ENCODE results near the gene LRRFIP2. TPM values are rescaled to one million over a fixed set of nuclear protein-coding genes. Genes with fewer than 3 reads are reported as not detected.

Gene LRRFIP2
- total and polyA plus RNA-seq, 2 of the 8 experiments (the other 6 are each of a cell fraction or from before 2014, with no cell fraction given), result 8.8 to 25.6 TPM

DNA sequence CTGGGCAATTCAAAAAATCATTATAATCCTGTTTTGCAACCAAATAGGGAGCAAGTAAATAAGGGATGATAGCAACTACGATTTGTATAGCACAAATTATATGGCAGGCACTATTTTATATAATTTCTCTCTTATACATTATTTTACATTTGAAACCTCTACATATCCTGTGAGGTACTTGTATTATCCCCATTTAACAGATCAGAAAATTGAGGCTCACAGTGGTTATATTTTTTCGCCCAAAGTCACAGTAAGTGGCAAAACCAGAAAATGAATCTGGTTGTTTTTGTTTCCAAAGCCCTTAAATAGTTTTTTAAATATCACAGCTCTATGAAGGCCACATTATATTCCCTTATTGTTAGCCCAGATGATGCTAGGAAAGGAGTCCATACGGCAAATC lies 106.8 kb downstream of the LRRFIP2 start:
- no peak overlapping the region for H3K4me2 ChIP-seq (ENCODE audit: insufficient read depth in 1 of 2, low read depth in 2 of 2, low read length in 2 of 2)
- H3K36me3 ChIP-seq (ENCODE audit: control insufficient read depth in 2 of 4, insufficient read depth in 4 of 4, low read length in 3 of 4), result peaks cover 0 to 7% (median 2%) of the 10 kb centered on the region in 4 experiments; a peak in 2 of 8 replicates
- H2BK12ac ChIP-seq (ENCODE audit: low read depth, low read length), result no peak overlapping the region
- DNase-seq (ENCODE audit: low read depth in 1 of 2, low spot score in 2 of 2), result no peak
- ChIA-PET CTCF (ENCODE audit: partially characterized antibody) (interaction anchor here (0.6 kb wide), 1 partner anchor 37 kb away, joined by 4 read pairs; no protein-coding TSS in a partner anchor), POLR2A (ENCODE audit: partially characterized antibody) (no interaction called here)
- no peak overlapping the region for H2BK5ac ChIP-seq (ENCODE audit: low read depth, low read length)
- H4K91ac ChIP-seq (replicated peaks; ENCODE audit: insufficient read length, low read length), result no peak overlapping the region
- H2BK120ac ChIP-seq (replicated peaks; ENCODE audit: low read depth, low read length), result no peak overlapping the region
- no peaks in the 10 kb centered on the region for H3K27me3 ChIP-seq (replicated peaks in 1 of 4; ENCODE audit: control insufficient read depth in 3 of 4, extremely low read depth in 1 of 4, insufficient read depth in 3 of 4, low read length in 3 of 4)
- no peaks in the 10 kb centered on the region for H3K79me1 ChIP-seq (ENCODE audit: low read depth, low read length)
- H3K23me2 ChIP-seq (ENCODE audit: low read depth, low read length), result no peaks in the 10 kb centered on the region
- H2AFZ ChIP-seq (ENCODE audit: low read length), result no peak overlapping the region
- H3K56ac ChIP-seq (replicated peaks; ENCODE audit: insufficient read length, low read depth, low read length), result no peak overlapping the region
- H2BK20ac ChIP-seq (ENCODE audit: low read length), result no peak overlapping the region
- H2AK5ac ChIP-seq (ENCODE audit: low read depth, low read length), result no peak overlapping the region
- no peaks in the 10 kb centered on the region for H3K4me1 ChIP-seq (replicated peaks in 1 of 4; ENCODE audit: control insufficient read depth in 3 of 4, insufficient read depth in 4 of 4, low read length in 3 of 4)
- FAIRE-seq, result no peak
- no peak overlapping the region for H3K27ac ChIP-seq (ENCODE audit: low read depth, low read length)
- no peak overlapping the region for H4K5ac ChIP-seq (ENCODE audit: insufficient read length, low read depth, low read length)
- H4K8ac ChIP-seq (ENCODE audit: extremely low read depth, insufficient read depth, low read length), result no peak overlapping the region
- H3K9me3 ChIP-seq (ENCODE audit: insufficient read depth in 2 of 2, low read depth in 1 of 2, low read length in 1 of 2), result no peaks in the 10 kb centered on the region
- no peak overlapping the region for H3K18ac ChIP-seq (ENCODE audit: extremely low read depth, low read length)
- no peak overlapping the region for H3K14ac ChIP-seq (ENCODE audit: insufficient read length)
- H3K9ac ChIP-seq (replicated peaks in 1 of 4; ENCODE audit: extremely low read depth in 1 of 4, low read depth in 3 of 4, low read length in 3 of 4), result no peak overlapping the region
- H3K4me3 ChIP-seq (ENCODE audit: extremely low read depth in 1 of 4, insufficient read depth in 2 of 4, low read depth in 3 of 4, low read length in 4 of 4), result no peak overlapping the region
- no peaks in the 10 kb centered on the region for H4K20me1 ChIP-seq (replicated peaks in 1 of 2; ENCODE audit: control insufficient read depth in 1 of 2, insufficient read depth in 2 of 2, low read length in 2 of 2)
- H3K4ac ChIP-seq (replicated peaks; ENCODE audit: insufficient read length, low read depth, low read length), result no peak overlapping the region
- H2BK15ac ChIP-seq (ENCODE audit: low read length), result no peak overlapping the region
- no peaks in the 10 kb centered on the region for H3K79me2 ChIP-seq (ENCODE audit: control insufficient read depth in 1 of 2, insufficient read depth in 2 of 2, low read length in 2 of 2)
- no peak overlapping the region for H3K23ac ChIP-seq (ENCODE audit: insufficient read length)
- WGBS, 2 experiments (ENCODE audit: extremely low coverage in 1 of 2, insufficient coverage in 1 of 2, insufficient read length in 1 of 2, insufficient replicate concordance in 2 of 2, low coverage in 1 of 2, low lambda C conversion rate in 2 of 2, missing lambda C conversion rate in 1 of 2), result 84% methylated on average over 3 of the region's 3 CpGs; no CpG with 5 or more reads in 1 of the 2 experiments
- no peak for TF ChIP-seq TAF1 (IDR thresholded peaks at IDR 0.05; ENCODE audit: low read depth, low read length)
- TF ChIP-seq FOSL1 (IDR thresholded peaks at IDR 0.05; ENCODE audit: insufficient read depth, low read depth, low read length), result no peak
- no peak for TF ChIP-seq JUN (IDR thresholded peaks at IDR 0.05; ENCODE audit: low read depth, low read length)
- TF ChIP-seq SP2 (IDR thresholded peaks at IDR 0.05; ENCODE audit: low read length), result no peak
- TF ChIP-seq NRF1 (IDR thresholded peaks at IDR 0.05; ENCODE audit: low read depth, low read length), result no peak
- TF ChIP-seq EP300 (IDR thresholded peaks at IDR 0.05; ENCODE audit: borderline replicate concordance in 1 of 2, low read depth in 2 of 2, low read length in 2 of 2), result no peak
- no peak for TF ChIP-seq POLR2AphosphoS5 (IDR thresholded peaks at IDR 0.05; ENCODE audit: low read depth, low read length)
- TF ChIP-seq BACH1 (IDR thresholded peaks at IDR 0.05; ENCODE audit: low read length), result no peak
- TF ChIP-seq TEAD4 (IDR thresholded peaks at IDR 0.05; ENCODE audit: low read depth, low read length), result no peak
- no peak for TF ChIP-seq SUZ12 (IDR thresholded peaks at IDR 0.05; ENCODE audit: low read length)
- TF ChIP-seq SIN3A (conservative IDR thresholded peaks at IDR 0.05 in 1 of 2, IDR thresholded peaks at IDR 0.05 in 1 of 2; ENCODE audit: low read depth in 1 of 2, low read length in 2 of 2), result no peak
- TF ChIP-seq SIX5 (IDR thresholded peaks at IDR 0.05; ENCODE audit: low read depth, low read length), result no peak
- no peak for TF ChIP-seq TCF12 (IDR thresholded peaks at IDR 0.05; ENCODE audit: low read depth, low read length)
- no peak for TF ChIP-seq POU5F1 (IDR thresholded peaks at IDR 0.05; ENCODE audit: low read depth, low read length)
- TF ChIP-seq EGR1 (IDR thresholded peaks at IDR 0.05; ENCODE audit: borderline replicate concordance, low read depth, low read length), result no peak
- no peak for TF ChIP-seq RFX5 (IDR thresholded peaks at IDR 0.05; ENCODE audit: borderline replicate concordance, low read depth, low read length)
